ENCODE results near the gene ERI3.

Gene ERI3

GRCh38 chr1:44281962-44282703, 72.9 kb downstream of the ERI3 start:
- DNase-seq, result no peak

GRCh38 chr1:44276901-44277300, 78.2 kb downstream of the ERI3 start:
- DNase-seq, result no peak

GRCh38 chr1:44275991-44276405, 79.1 kb downstream of the ERI3 start:
- no peak for DNase-seq

- DNase-seq, result no peak
Observed at GRCh38 chr1:44275296-44275962, 79.6 kb downstream of the ERI3 start.

- no peak for DNase-seq
Observed at GRCh38 chr1:44273560-44274350, 81.3 kb downstream of the ERI3 start.

GRCh38 chr1:44272992-44273391, 82.1 kb downstream of the ERI3 start:
- no peak for DNase-seq

GRCh38 chr1:44271646-44272045, 83.4 kb downstream of the ERI3 start:
- no peak for DNase-seq

- DNase-seq, result peak; percentile 26
Observed at GRCh38 chr1:44270686-44271628, 84.1 kb downstream of the ERI3 start.

GRCh38 chr1:44268054-44268453, 87.0 kb downstream of the ERI3 start:
- no peak for DNase-seq

GRCh38 chr1:44267438-44267837, 87.6 kb downstream of the ERI3 start:
- DNase-seq, result no peak

- no peak for DNase-seq
Observed at GRCh38 chr1:44266400-44267344, 88.4 kb downstream of the ERI3 start.

- DNase-seq, result no peak
Observed at GRCh38 chr1:44265656-44266358, 89.2 kb downstream of the ERI3 start.

GRCh38 chr1:44264451-44264771, 90.6 kb downstream of the ERI3 start:
- no peak for DNase-seq

GRCh38 chr1:44263568-44264450, 91.2 kb downstream of the ERI3 start:
- DNase-seq, result peak; percentile 66

- no peak for DNase-seq
Observed at GRCh38 chr1:44262816-44263567, 92.1 kb downstream of the ERI3 start.

GRCh38 chr1:44262414-44262813, 92.6 kb downstream of the ERI3 start:
- peak; percentile 18 for DNase-seq

- DNase-seq, result no peak
Observed at GRCh38 chr1:44261962-44262361, 93.1 kb downstream of the ERI3 start.

- DNase-seq, result no peak
Observed at GRCh38 chr1:44261171-44261817, 93.8 kb downstream of the ERI3 start.

- peak; percentile 31 for DNase-seq
Observed at GRCh38 chr1:44260792-44261170, 94.3 kb downstream of the ERI3 start.

Measured in hematopoietic multipotent progenitor cell treated with erythropoietin and hydrocortisone succinate and interleukin-3 and kit ligand, for 6 days (in vitro differentiated cells).